GM12878 (cell line): Measurements from ENCODE around the gene MARK4. TPM values are rescaled to one million over a fixed set of nuclear protein-coding genes. Genes with fewer than 3 reads are reported as not detected.

Experiments used
- ATAC-seq: fragments of 200-7000 bp; cut with Tn5 transposase; 3 replicates; pipeline ENCODE4 v1.9.1; 2020; ENCODE audit warnings: mild to moderate bottlenecking, moderate library complexity
- BruUV-seq: library from RNA; stranded (reverse); fragments of 400-500 nt; replicated peaks from 2 replicates; lab custom pipeline; 2021; lab: Mats Ljungman, UMichigan
- CTCF ChIA-PET: fragments of 300-600 bp; sonication (Branson Sonifier 250); formaldehyde crosslinking; extraction: SDS; loops from one replicate; lab custom pipeline; 2021; ENCODE audit warnings: inconsistent platforms; lab: Yijun Ruan, JAX
- POLR2A ChIA-PET: fragments of 350-600 bp; formaldehyde crosslinking; extraction: SDS; loops from one replicate; lab custom pipeline; 2021; ENCODE audit warnings: inconsistent platforms; lab: Charles Lee
- RAD21 ChIA-PET: fragments of 300-600 bp; sonication (Branson Sonifier 250); formaldehyde crosslinking; loops from one replicate; lab custom pipeline; 2023; ENCODE audit warnings: antibody characterized with exemption; ENCODE audit not compliant: unreplicated experiment; lab: Charles Lee
- SMC1A ChIA-PET: fragments of 300-600 bp; sonication (Branson Sonifier 250); formaldehyde crosslinking; loops from one replicate; lab custom pipeline; 2023; ENCODE audit not compliant: unreplicated experiment, uncharacterized antibody; lab: Charles Lee
- DNase-seq: peaks from one replicate; pipeline ENCODE4 v3.0.0-alpha.2; 2011; ENCODE audit warnings: low read depth, low spot score
- FAIRE-seq: peaks from 3 replicates; lab custom pipeline; 2011; peaks lifted over from hg19 to GRCh38; lab: Jason Lieb, UNC
- H2AFZ ChIP-seq: 2 replicates; pipeline ENCODE4 v1.6.0; 2011; ENCODE audit warnings: low read depth, low read length, control low read depth; ENCODE audit not compliant: control insufficient read depth
- H3K27ac ChIP-seq: 2 replicates; pipeline ENCODE4 v1.5.1; 2011; ENCODE audit warnings: control low read depth; ENCODE audit not compliant: control insufficient read depth, insufficient read depth
- H3K27me3 ChIP-seq, 2 experiments: replicated peaks in 1 of 2; 2 replicates each; pipeline versions ENCODE4 v1.6.0 to v1.6.1; 2011; ENCODE audit warnings: low read length in 1 of 2; ENCODE audit not compliant: control insufficient read depth in 2 of 2, insufficient read depth in 2 of 2
- H3K36me3 ChIP-seq, 2 experiments: 2 replicates each; pipeline ENCODE4 v1.5.1; 2011; ENCODE audit warnings: low read length in 1 of 2; ENCODE audit not compliant: control insufficient read depth in 2 of 2, insufficient read depth in 2 of 2
- H3K4me1 ChIP-seq: 2 replicates; pipeline ENCODE4 v1.6.1; 2011; ENCODE audit warnings: mild to moderate bottlenecking, low read length, moderate library complexity, mixed read lengths; ENCODE audit not compliant: control insufficient read depth, insufficient read depth
- H3K4me2 ChIP-seq: 2 replicates; pipeline ENCODE4 v1.6.0; 2011; ENCODE audit warnings: control low read depth; ENCODE audit not compliant: control insufficient read depth, insufficient read depth
- H3K4me3 ChIP-seq: fragments of 200-600 bp; sonication (generic); 2 replicates; pipeline ENCODE4 v1.5.1; 2016
- H3K79me2 ChIP-seq: 2 replicates; pipeline ENCODE4 v1.6.0; 2011; ENCODE audit warnings: low read length; ENCODE audit not compliant: control insufficient read depth, insufficient read depth
- H3K9ac ChIP-seq: 2 replicates; pipeline ENCODE4 v1.8.0; 2011; ENCODE audit warnings: low read length, control low read depth, mixed read lengths; ENCODE audit not compliant: control insufficient read depth, insufficient read depth
- H3K9me3 ChIP-seq: replicated peaks from 3 replicates; pipeline ENCODE4 v1.5.1; 2011; ENCODE audit warnings: mild to moderate bottlenecking, low read length; ENCODE audit not compliant: control insufficient read depth, insufficient read depth
- H4K20me1 ChIP-seq: 2 replicates; pipeline ENCODE4 v1.6.0; 2011; ENCODE audit not compliant: control insufficient read depth, insufficient read depth
- JUND ChIP-seq: IDR thresholded peaks from 2 replicates; pipeline ENCODE4 v1.6.1; 2012; ENCODE audit warnings: low read depth, mild to moderate bottlenecking, low read length, improper control_type of control experiment, moderate library complexity
- POU2F2 ChIP-seq: IDR thresholded peaks from 3 replicates; pipeline ENCODE4 v1.6.1; 2011; ENCODE audit warnings: low read depth, mild to moderate bottlenecking, low read length, borderline replicate concordance
- TARDBP ChIP-seq: IDR thresholded peaks from 2 replicates; pipeline ENCODE4 v1.6.1; 2016; ENCODE audit warnings: borderline replicate concordance
- TCF7 ChIP-seq: IDR thresholded peaks from 2 replicates; pipeline ENCODE4 v1.6.1; 2014; ENCODE audit warnings: antibody characterized with exemption, borderline replicate concordance
- WGBS: methylation state at CpG from one replicate; pipeline ENCODE4 v1.1.6; 2016; ENCODE audit warnings: low lambda C conversion rate; ENCODE audit not compliant: insufficient replicate concordance, insufficient coverage; ENCODE audit errors: missing lambda C conversion rate; 5-methylcytosine and 5-hydroxymethylcytosine counted together
- in situ Hi-C: fragments of 300-500 bp; cut with MboI; formaldehyde crosslinking; loops from 9 replicates; pipeline ENCODE4 v1.14.3; 2018; ENCODE audit warnings: mixed read lengths
- intact Hi-C: fragments of 100-400 bp; cut with micrococcal nuclease; formaldehyde crosslinking; loops from one replicate; pipeline ENCODE4 v1.14.2; 2022; ENCODE audit not compliant: unreplicated experiment
- polyA plus RNA-seq, 11 experiments: library from polyadenylated mRNA; depleted of rRNA in 4 of 11; unstranded in 6 of 11; stranded (reverse) in 5 of 11; fragments of >200 nt; fragmentation: Nextera tagmentation in 4 of 11; fragmentation: Illumina TruSeq in 1 of 11; extraction: Ambion mirVana in 4 of 11; extraction: Trizol in 1 of 11; gene quantifications; 1 replicate in 1 of 11; 2 replicates in 10 of 11; pipeline versions ENCODE4 v1.2.1 to v1.2.3, GENCODE V29; 2011 to 2016; ENCODE audit warnings: inconsistent platforms in 2 of 11, missing spikeins in 2 of 11, low read depth in 1 of 11
- total RNA-seq, 4 experiments: library from RNA; depleted of rRNA in 3 of 4; stranded (reverse); fragments of >200 nt in 3 of 4; fragmentation: Illumina TruSeq in 1 of 4; extraction: Trizol in 1 of 4; gene quantifications; 2 replicates each; pipeline versions ENCODE4 v1.2.1 to v1.2.3, GENCODE V29; 2013 to 2021
- TF ChIP-seq, protein P1 (sequence below): fragments of 150-350 bp; IDR thresholded peaks from 2 replicates; pipeline ENCODE4 v1.6.1; 2014; ENCODE audit warnings: mild to moderate bottlenecking, low read depth, low read length
- TF ChIP-seq, protein P2 (sequence below): fragments of 450-650 bp; IDR thresholded peaks from 2 replicates; pipeline ENCODE4 v1.6.1; 2017; ENCODE audit warnings: mild to moderate bottlenecking
- TF ChIP-seq, protein P3 (sequence below): IDR thresholded peaks from 2 replicates; pipeline ENCODE4 v1.6.1; 2012; ENCODE audit warnings: low read depth, low read length, improper control_type of control experiment

MARK4 gene
- total and polyA plus RNA-seq, 10 of the 15 experiments (the other 5 are each of a cell fraction or from before 2014, with no cell fraction given), result 0.66 to 24.3 (median 5.1) TPM

DNA sequence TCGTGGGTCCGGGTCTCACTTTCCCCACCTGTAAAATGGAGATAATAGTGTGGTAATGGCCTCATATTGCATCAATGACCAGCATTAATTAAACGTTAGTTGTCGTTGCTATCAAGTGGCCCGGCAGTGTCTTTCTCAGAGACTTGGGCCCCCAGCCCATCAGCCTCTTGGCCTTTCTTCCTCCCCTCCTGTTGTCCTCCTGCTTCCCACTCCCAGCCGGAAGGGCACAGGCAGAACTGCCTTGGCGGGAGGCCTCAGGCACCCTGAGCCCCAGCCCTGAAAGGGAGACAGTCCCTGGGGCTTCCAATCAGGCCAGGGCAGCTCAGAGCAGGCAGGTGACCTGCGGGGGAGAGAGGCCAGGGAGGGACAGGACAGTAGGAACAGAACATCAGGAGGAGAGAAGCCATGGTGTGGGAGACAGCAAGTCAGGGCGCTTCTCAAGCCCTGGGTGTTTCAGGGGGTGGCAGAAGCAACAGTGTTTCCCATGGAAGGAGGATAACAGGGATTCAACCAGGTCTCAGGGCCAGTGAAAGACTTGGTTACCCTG lies 4.6 kb downstream of the MARK4 start:
- intact Hi-C loops, result no loop called here
- in situ Hi-C loops, result no loop called here
- WGBS, result 84% methylated on average over 9 of the region's 9 CpGs
- DNase-seq (no peak), ATAC-seq (no peak), FAIRE-seq (no peak)
- no peak overlapping the region for H3K4me2 ChIP-seq
- peaks cover 0 to 4% of the 10 kb centered on the region in 2 experiments; a peak in 1 of 4 replicates for H3K36me3 ChIP-seq
- no peak overlapping the region for H3K27ac ChIP-seq
- ChIA-PET CTCF (no interaction called here), RAD21 (no interaction called here), SMC1A (no interaction called here), POLR2A (no interaction called here)
- BruUV-seq, result TSS peak; percentile 68
- no peaks in the 10 kb centered on the region for H4K20me1 ChIP-seq
- H3K79me2 ChIP-seq, result peaks cover 24% of the 10 kb centered on the region
- no peak overlapping the region for H3K9ac ChIP-seq
- no peak overlapping the region for H2AFZ ChIP-seq
- peaks cover 11% of the 10 kb centered on the region for H3K4me1 ChIP-seq
- H3K9me3 ChIP-seq, result no peaks in the 10 kb centered on the region
- TF ChIP-seq POU2F2 (no peak), TARDBP (no peak)
- no peak overlapping the region for H3K4me3 ChIP-seq
- H3K27me3 ChIP-seq, result no peaks in the 10 kb centered on the region

DNA sequence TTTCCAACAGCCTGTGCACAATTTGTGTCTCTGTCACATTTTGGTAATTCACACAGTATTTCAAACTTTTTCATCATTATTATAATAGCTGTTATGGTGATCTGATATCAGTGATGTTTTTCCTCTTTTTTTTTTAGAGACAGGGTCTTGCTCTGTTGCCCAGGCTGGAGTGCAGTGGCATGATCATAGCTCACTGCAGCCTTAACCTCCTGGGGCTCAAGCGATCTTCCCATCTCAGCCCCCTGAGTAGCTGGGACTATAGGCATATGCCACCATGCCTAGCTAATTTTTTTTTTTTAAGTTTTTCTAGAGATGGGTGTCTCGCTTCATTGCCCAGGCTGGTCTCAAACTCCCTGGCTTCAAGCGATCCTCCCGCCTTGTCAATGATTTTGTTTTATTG lies 5.8 kb downstream of the MARK4 start:
- ChIA-PET RAD21 (no interaction called here), CTCF (interaction anchor here (0.8 to 1.3 kb wide), 2 partner anchors 82 to 229 kb away, joined by 3 to 5 read pairs; no protein-coding TSS in a partner anchor), SMC1A (no interaction called here), POLR2A (interaction anchor here (0.5 to 0.7 kb wide), 2 partner anchors 35 to 1104 kb away, joined by 3 read pairs; no protein-coding TSS in a partner anchor)
- Histone ChIP-seq H3K9ac (no peak overlapping the region), H3K9me3 (no peaks in the 10 kb centered on the region), H3K4me3 (no peak overlapping the region), H3K4me1 (peaks cover 11% of the 10 kb centered on the region), H3K27me3 (no peaks in the 10 kb centered on the region), H4K20me1 (no peaks in the 10 kb centered on the region), H2AFZ (no peak overlapping the region), H3K4me2 (no peak overlapping the region), H3K36me3 (peaks cover 0 to 4% of the 10 kb centered on the region in 2 experiments; a peak in 1 of 4 replicates), H3K79me2 (peaks cover 20% of the 10 kb centered on the region), H3K27ac (no peak overlapping the region)
- FAIRE-seq (no peak), DNase-seq (no peak), ATAC-seq (no peak)
- 89% methylated on average over 4 of the region's 4 CpGs for WGBS
- BruUV-seq, result no TSS peak
- intact Hi-C loops, result no loop called here
- in situ Hi-C loops, result no loop called here
- no peak for TF ChIP-seq TCF7
- TF ChIP-seq, protein P1, sequence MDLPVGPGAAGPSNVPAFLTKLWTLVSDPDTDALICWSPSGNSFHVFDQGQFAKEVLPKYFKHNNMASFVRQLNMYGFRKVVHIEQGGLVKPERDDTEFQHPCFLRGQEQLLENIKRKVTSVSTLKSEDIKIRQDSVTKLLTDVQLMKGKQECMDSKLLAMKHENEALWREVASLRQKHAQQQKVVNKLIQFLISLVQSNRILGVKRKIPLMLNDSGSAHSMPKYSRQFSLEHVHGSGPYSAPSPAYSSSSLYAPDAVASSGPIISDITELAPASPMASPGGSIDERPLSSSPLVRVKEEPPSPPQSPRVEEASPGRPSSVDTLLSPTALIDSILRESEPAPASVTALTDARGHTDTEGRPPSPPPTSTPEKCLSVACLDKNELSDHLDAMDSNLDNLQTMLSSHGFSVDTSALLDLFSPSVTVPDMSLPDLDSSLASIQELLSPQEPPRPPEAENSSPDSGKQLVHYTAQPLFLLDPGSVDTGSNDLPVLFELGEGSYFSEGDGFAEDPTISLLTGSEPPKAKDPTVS, result no peak
- no peak for TF ChIP-seq TARDBP
- TF ChIP-seq, protein P2, sequence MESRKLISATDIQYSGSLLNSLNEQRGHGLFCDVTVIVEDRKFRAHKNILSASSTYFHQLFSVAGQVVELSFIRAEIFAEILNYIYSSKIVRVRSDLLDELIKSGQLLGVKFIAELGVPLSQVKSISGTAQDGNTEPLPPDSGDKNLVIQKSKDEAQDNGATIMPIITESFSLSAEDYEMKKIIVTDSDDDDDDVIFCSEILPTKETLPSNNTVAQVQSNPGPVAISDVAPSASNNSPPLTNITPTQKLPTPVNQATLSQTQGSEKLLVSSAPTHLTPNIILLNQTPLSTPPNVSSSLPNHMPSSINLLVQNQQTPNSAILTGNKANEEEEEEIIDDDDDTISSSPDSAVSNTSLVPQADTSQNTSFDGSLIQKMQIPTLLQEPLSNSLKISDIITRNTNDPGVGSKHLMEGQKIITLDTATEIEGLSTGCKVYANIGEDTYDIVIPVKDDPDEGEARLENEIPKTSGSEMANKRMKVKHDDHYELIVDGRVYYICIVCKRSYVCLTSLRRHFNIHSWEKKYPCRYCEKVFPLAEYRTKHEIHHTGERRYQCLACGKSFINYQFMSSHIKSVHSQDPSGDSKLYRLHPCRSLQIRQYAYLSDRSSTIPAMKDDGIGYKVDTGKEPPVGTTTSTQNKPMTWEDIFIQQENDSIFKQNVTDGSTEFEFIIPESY, result no peak
- TF ChIP-seq, protein P3, sequence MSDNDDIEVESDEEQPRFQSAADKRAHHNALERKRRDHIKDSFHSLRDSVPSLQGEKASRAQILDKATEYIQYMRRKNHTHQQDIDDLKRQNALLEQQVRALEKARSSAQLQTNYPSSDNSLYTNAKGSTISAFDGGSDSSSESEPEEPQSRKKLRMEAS, result no peak
- no peak for TF ChIP-seq JUND
